Suprapubic skin (tissue), 4 donors: Measurements from ENCODE around the gene CADPS2. TPM values are rescaled to one million over a fixed set of nuclear protein-coding genes. Genes with fewer than 3 reads are reported as not detected.

Experiments used
- DNase-seq, 2 donors: peaks; one replicate each; pipeline ENCODE4 v3.0.0-alpha.2; 2019; ENCODE audit warnings: low spot score in 2 of 2
- H3K27ac ChIP-seq: fragments of 200-600 bp; sonication (generic); one replicate; pipeline ENCODE4 v1.5.1; 2019
- H3K27me3 ChIP-seq: fragments of 200-600 bp; sonication (generic); one replicate; pipeline ENCODE4 v1.5.1; 2019
- H3K36me3 ChIP-seq: fragments of 200-600 bp; sonication (generic); one replicate; pipeline ENCODE4 v1.5.1; 2019
- H3K4me1 ChIP-seq: fragments of 200-600 bp; sonication (generic); one replicate; pipeline ENCODE4 v1.5.1; 2019
- H3K4me3 ChIP-seq: fragments of 200-600 bp; sonication (generic); one replicate; pipeline ENCODE4 v1.5.1; 2019; ENCODE audit warnings: mild to moderate bottlenecking
- H3K9me3 ChIP-seq: fragments of 200-600 bp; sonication (generic); one replicate; pipeline ENCODE4 v1.5.1; 2019
- CTCF ChIP-seq, 2 donors: fragments of 200-600 bp in 1 of 2; fragments of 450-650 bp in 1 of 2; sonication (generic) in 1 of 2; IDR thresholded peaks; one replicate each; pipeline ENCODE4 v1.5.1; 2016 to 2019; ENCODE audit warnings: antibody characterized with exemption in 2 of 2, mild to moderate bottlenecking in 1 of 2, moderate library complexity in 1 of 2
- EP300 ChIP-seq: sonication (generic); formaldehyde crosslinking; IDR thresholded peaks from one replicate; pipeline ENCODE4 v1.6.1; 2017; ENCODE audit warnings: antibody characterized with exemption
- POLR2A ChIP-seq, 2 donors: fragments of 450-650 bp; IDR thresholded peaks; one replicate each; pipeline ENCODE4 v1.6.1; 2017; ENCODE audit warnings: antibody characterized with exemption in 2 of 2, mild to moderate bottlenecking in 2 of 2, moderate library complexity in 2 of 2
- POLR2AphosphoS5 ChIP-seq, 3 donors: sonication (generic); formaldehyde crosslinking; IDR thresholded peaks; one replicate each; pipeline ENCODE4 v1.6.1; 2017; ENCODE audit warnings: antibody characterized with exemption in 3 of 3
- WGBS: methylation state at CpG from one replicate; pipeline ENCODE4 v1.1.5; 2018; 5-methylcytosine and 5-hydroxymethylcytosine counted together
- total RNA-seq, 4 donors: library from RNA; depleted of rRNA; stranded (reverse); fragments of >200 nt; gene quantifications; one replicate each; pipeline ENCODE4 v1.1.0, GENCODE V29; 2016

CADPS2 gene
- total RNA-seq, 4 donors from 2014 or later, result 3.9 to 9.8 (median 8.1) TPM

- Histone ChIP-seq H3K4me1 (no peaks in the 10 kb centered on the region), H3K27me3 (no peaks in the 10 kb centered on the region), H3K9me3 (no peaks in the 10 kb centered on the region), H3K27ac (no peak overlapping the region), H3K4me3 (no peak overlapping the region), H3K36me3 (no peaks in the 10 kb centered on the region)
- TF ChIP-seq EP300 (no peak), POLR2AphosphoS5 (IDR thresholded peaks at IDR 0.05) (no peak), CTCF (IDR thresholded peaks at IDR 0.05) (no peak), POLR2A (IDR thresholded peaks at IDR 0.05) (no peak)
- no peak for DNase-seq
- WGBS, result 86% methylated on average over 1 of the region's 1 CpG
Observed at GRCh38 chr7:122438492-122438891, 447.8 kb downstream of the CADPS2 start.

- Histone ChIP-seq H3K4me3 (no peak overlapping the region), H3K27ac (no peak overlapping the region), H3K4me1 (no peaks in the 10 kb centered on the region), H3K9me3 (no peaks in the 10 kb centered on the region), H3K27me3 (no peaks in the 10 kb centered on the region), H3K36me3 (no peaks in the 10 kb centered on the region)
- TF ChIP-seq EP300 (no peak), POLR2AphosphoS5 (IDR thresholded peaks at IDR 0.05) (no peak), POLR2A (IDR thresholded peaks at IDR 0.05) (no peak), CTCF (IDR thresholded peaks at IDR 0.05) (no peak)
- WGBS, result 52% methylated on average over 3 of the region's 3 CpGs
- no peak for DNase-seq
Observed at GRCh38 chr7:122438006-122438405, 448.3 kb downstream of the CADPS2 start.

GRCh38 chr7:122433765-122434164, 452.5 kb downstream of the CADPS2 start:
- H3K27me3 ChIP-seq, result no peaks in the 10 kb centered on the region
- H3K36me3 ChIP-seq, result no peaks in the 10 kb centered on the region
- 60% methylated on average over 2 of the region's 2 CpGs for WGBS
- H3K9me3 ChIP-seq, result no peaks in the 10 kb centered on the region
- H3K4me3 ChIP-seq, result no peak overlapping the region
- no peaks in the 10 kb centered on the region for H3K4me1 ChIP-seq
- TF ChIP-seq POLR2A (IDR thresholded peaks at IDR 0.05), result no peak
- no peak for TF ChIP-seq EP300
- TF ChIP-seq CTCF (IDR thresholded peaks at IDR 0.05), result no peak
- no peak for TF ChIP-seq POLR2AphosphoS5 (IDR thresholded peaks at IDR 0.05)
- DNase-seq, result no peak
- H3K27ac ChIP-seq, result no peak overlapping the region

- H3K9me3 ChIP-seq, result no peaks in the 10 kb centered on the region
- H3K27ac ChIP-seq, result no peak overlapping the region
- H3K27me3 ChIP-seq, result no peaks in the 10 kb centered on the region
- WGBS, result 33% methylated on average over 1 of the region's 1 CpG
- TF ChIP-seq POLR2A (IDR thresholded peaks at IDR 0.05), result no peak
- TF ChIP-seq CTCF (IDR thresholded peaks at IDR 0.05), result no peak
- no peak for TF ChIP-seq EP300
- TF ChIP-seq POLR2AphosphoS5 (IDR thresholded peaks at IDR 0.05), result no peak
- DNase-seq, result no peak
- H3K36me3 ChIP-seq, result no peaks in the 10 kb centered on the region
- no peak overlapping the region for H3K4me3 ChIP-seq
- no peaks in the 10 kb centered on the region for H3K4me1 ChIP-seq
Observed at GRCh38 chr7:122430710-122431109, 455.6 kb downstream of the CADPS2 start.

GRCh38 chr7:122429926-122430325, 456.3 kb downstream of the CADPS2 start:
- no peak for TF ChIP-seq POLR2AphosphoS5 (IDR thresholded peaks at IDR 0.05)
- TF ChIP-seq EP300, result no peak
- TF ChIP-seq CTCF (IDR thresholded peaks at IDR 0.05), result no peak
- TF ChIP-seq POLR2A (IDR thresholded peaks at IDR 0.05), result no peak
- DNase-seq, result no peak
- Histone ChIP-seq H3K36me3 (no peaks in the 10 kb centered on the region), H3K9me3 (no peaks in the 10 kb centered on the region), H3K27ac (no peak overlapping the region), H3K27me3 (no peaks in the 10 kb centered on the region), H3K4me1 (no peaks in the 10 kb centered on the region), H3K4me3 (no peak overlapping the region)
- 52% methylated on average over 2 of the region's 2 CpGs for WGBS
